Glutamatergic neuron (in vitro differentiated cells): ENCODE results near the gene NDUFS2. TPM values are rescaled to one million over a fixed set of nuclear protein-coding genes. Genes with fewer than 3 reads are reported as not detected.

Experiments used
- DNase-seq: peaks from one replicate; pipeline ENCODE4 v3.0.0; 2022
- H3K27ac Mint-ChIP-seq: one replicate; pipeline ENCODE4 v1.8.0; 2020; ENCODE audit warnings: mild to moderate bottlenecking, mixed read lengths, inconsistent platforms; ENCODE audit not compliant: unreplicated experiment
- H3K27me3 Mint-ChIP-seq: one replicate; pipeline ENCODE4 v1.8.0; 2020; ENCODE audit warnings: mild to moderate bottlenecking, moderate library complexity, mixed read lengths, inconsistent platforms; ENCODE audit not compliant: unreplicated experiment
- H3K36me3 Mint-ChIP-seq: one replicate; pipeline ENCODE4 v1.8.0; 2020; ENCODE audit warnings: mild to moderate bottlenecking, mixed read lengths, inconsistent platforms; ENCODE audit not compliant: unreplicated experiment
- H3K4me1 Mint-ChIP-seq: one replicate; pipeline ENCODE4 v1.8.0; 2020; ENCODE audit warnings: mild to moderate bottlenecking, low read depth, mixed read lengths, inconsistent platforms; ENCODE audit not compliant: unreplicated experiment
- H3K4me3 Mint-ChIP-seq: one replicate; pipeline ENCODE4 v1.8.0; 2020; ENCODE audit warnings: mild to moderate bottlenecking, mixed read lengths, inconsistent platforms; ENCODE audit not compliant: unreplicated experiment
- H3K9me3 Mint-ChIP-seq: one replicate; pipeline ENCODE4 v1.8.0; 2020; ENCODE audit warnings: mild to moderate bottlenecking, moderate library complexity, mixed read lengths, inconsistent platforms; ENCODE audit not compliant: unreplicated experiment
- CTCF ChIP-seq: fragments of 200-600 bp; sonication (generic); IDR thresholded peaks from one replicate; pipeline ENCODE4 v1.5.0; 2021; ENCODE audit not compliant: partially characterized antibody, unreplicated experiment
- total RNA-seq: library from RNA; stranded (reverse); fragmentation: NEBNext Ultra II Directional; extraction: Animal tissue kit (Norgen Biotek cat#: 25700); gene quantifications from one replicate; pipeline ENCODE4 v1.2.1, GENCODE V29; 2021; ENCODE audit not compliant: unreplicated experiment

NDUFS2 gene
- total RNA-seq, 1 donor from 2014 or later = 112 TPM

GRCh38 chr1:161187311-161187710 lies 14.9 kb upstream of the NDUFS2 start:
- Mint-ChIP-seq H3K27me3 (peaks cover 10% of the 10 kb centered on the region), H3K4me1 (peaks cover 16% of the 10 kb centered on the region), H3K9me3 (peaks cover 2% of the 10 kb centered on the region), H3K27ac (no peak overlapping the region), H3K4me3 (no peak overlapping the region), H3K36me3 (no peaks in the 10 kb centered on the region)
- no peak for DNase-seq
- TF ChIP-seq CTCF = no peak

- peaks cover 10% of the 10 kb centered on the region for H3K27me3 Mint-ChIP-seq
- DNase-seq = no peak
- H3K27ac Mint-ChIP-seq = no peak overlapping the region
- no peak overlapping the region for H3K4me3 Mint-ChIP-seq
- H3K36me3 Mint-ChIP-seq = no peaks in the 10 kb centered on the region
- no peak for TF ChIP-seq CTCF
- peaks cover 19% of the 10 kb centered on the region for H3K4me1 Mint-ChIP-seq
- peaks cover 2% of the 10 kb centered on the region for H3K9me3 Mint-ChIP-seq
Observed at GRCh38 chr1:161188381-161188780, 13.8 kb upstream of the NDUFS2 start.

GRCh38 chr1:161189036-161189435 lies 13.1 kb upstream of the NDUFS2 start:
- Mint-ChIP-seq H3K36me3 (no peaks in the 10 kb centered on the region), H3K27ac (no peak overlapping the region), H3K27me3 (peaks cover 10% of the 10 kb centered on the region), H3K4me3 (no peak overlapping the region), H3K9me3 (peaks cover 2% of the 10 kb centered on the region), H3K4me1 (peaks cover 19% of the 10 kb centered on the region)
- DNase-seq = no peak
- no peak for TF ChIP-seq CTCF

- H3K27ac Mint-ChIP-seq = no peak overlapping the region
- peaks cover 2% of the 10 kb centered on the region for H3K9me3 Mint-ChIP-seq
- DNase-seq = no peak
- TF ChIP-seq CTCF = no peak
- H3K36me3 Mint-ChIP-seq = no peaks in the 10 kb centered on the region
- H3K27me3 Mint-ChIP-seq = peaks cover 10% of the 10 kb centered on the region
- no peak overlapping the region for H3K4me3 Mint-ChIP-seq
- H3K4me1 Mint-ChIP-seq = peaks cover 13% of the 10 kb centered on the region
Observed at GRCh38 chr1:161190962-161191521, 11.1 kb upstream of the NDUFS2 start.

GRCh38 chr1:161191971-161192370 lies 10.2 kb upstream of the NDUFS2 start:
- no peak overlapping the region for H3K27ac Mint-ChIP-seq
- DNase-seq = no peak
- H3K36me3 Mint-ChIP-seq = no peaks in the 10 kb centered on the region
- H3K27me3 Mint-ChIP-seq = peaks cover 10% of the 10 kb centered on the region
- no peak for TF ChIP-seq CTCF
- peaks cover 13% of the 10 kb centered on the region for H3K4me1 Mint-ChIP-seq
- no peak overlapping the region for H3K4me3 Mint-ChIP-seq
- H3K9me3 Mint-ChIP-seq = peaks cover 2% of the 10 kb centered on the region
